Aorta (tissue), 5 donors: Measurements from ENCODE around the gene ARHGAP10. TPM values are rescaled to one million over a fixed set of nuclear protein-coding genes. Genes with fewer than 3 reads are reported as not detected.

Experiments
- ATAC-seq: fragments of 200-7000 bp; cut with Tn5 transposase; one replicate; pipeline ENCODE4 v1.9.1; 2022; ENCODE audit warnings: moderate library complexity; ENCODE audit not compliant: low FRiP score
- DNase-seq, 2 donors: peaks; one replicate each; pipeline ENCODE4 v3.0.0-alpha.2; 2020
- H3K27ac ChIP-seq, 2 donors: one replicate each; pipeline ENCODE4 v1.5.1; 2013; ENCODE audit warnings: low read length in 2 of 2, mild to moderate bottlenecking in 2 of 2, moderate library complexity in 2 of 2, control low read depth in 1 of 2, inconsistent platforms in 1 of 2, low read depth in 1 of 2
- H3K27me3 ChIP-seq, 2 donors: one replicate each; pipeline ENCODE4 v1.6.1; 2013; ENCODE audit warnings: control low read depth in 1 of 2, low read length in 1 of 2, mild to moderate bottlenecking in 1 of 2, moderate library complexity in 1 of 2; ENCODE audit not compliant: insufficient read depth in 2 of 2, control insufficient read depth in 1 of 2
- H3K36me3 ChIP-seq, 2 donors: one replicate each; pipeline ENCODE4 v1.6.1; 2013; ENCODE audit warnings: control low read depth in 1 of 2, low read length in 1 of 2, mild to moderate bottlenecking in 1 of 2; ENCODE audit not compliant: insufficient read depth in 2 of 2, control insufficient read depth in 1 of 2
- H3K4me1 ChIP-seq, 2 donors: one replicate each; pipeline ENCODE4 v1.6.1; 2013; ENCODE audit warnings: low read length in 2 of 2, control low read depth in 1 of 2, mild to moderate bottlenecking in 1 of 2, moderate library complexity in 1 of 2; ENCODE audit not compliant: insufficient read depth in 2 of 2, control insufficient read depth in 1 of 2
- H3K4me3 ChIP-seq, 2 donors: one replicate each; pipeline ENCODE4 v1.5.1; 2013; ENCODE audit warnings: low read length in 2 of 2, control low read depth in 1 of 2, mild to moderate bottlenecking in 1 of 2
- H3K9me3 ChIP-seq: one replicate; pipeline ENCODE4 v1.6.1; 2013; ENCODE audit warnings: mild to moderate bottlenecking, low read length; ENCODE audit not compliant: control insufficient read depth
- WGBS, 2 donors: extraction: QIAGEN DNeasy Blood & Tissue Kit; methylation state at CpG; one replicate each; pipeline ENCODE4 v1.1.7; 2013; 5-methylcytosine and 5-hydroxymethylcytosine counted together
- intact Hi-C, 2 donors: fragments of 100-400 bp; cut with DNase I; formaldehyde crosslinking; loops; one replicate each; pipeline versions ENCODE4 v1.14.2 to v1.15.0; 2022
- polyA plus RNA-seq, 2 donors: library from polyadenylated mRNA; stranded (reverse); fragments of 200-250 nt; gene quantifications; one replicate each; pipeline ENCODE4 v1.2.3, GENCODE V29; 2013
- total RNA-seq, 2 donors: library from RNA; stranded (reverse); fragmentation: NEBNext Ultra II Directional; extraction: Animal tissue kit (Norgen Biotek cat#: 25700); gene quantifications; one replicate each; pipeline ENCODE4 v1.2.1, GENCODE V29; 2021
- donor health status: healthy with polysubstance abuse.
- donor health status: Bipolar disorder and iron deficiency.
- donor health status: DM: no; HTN: no; CAD: no.
- donor health status: DM: no; HTN: no; CAD: no.
- donor health status: DM: yes; HTN: yes; CAD: no.

ARHGAP10 gene
- total and polyA plus RNA-seq, 4 donors: 47.3 to 94.5 (median 63.5) TPM

- Histone ChIP-seq H3K4me1 (no peaks in the 10 kb centered on the region), H3K9me3 (no peaks in the 10 kb centered on the region), H3K4me3 (no peak overlapping the region), H3K36me3 (peaks cover 3 to 18% of the 10 kb centered on the region in 2 donors), H3K27ac (no peak overlapping the region), H3K27me3 (no peaks in the 10 kb centered on the region)
- DNase-seq: no peak
- no peak for ATAC-seq
- intact Hi-C loops: no loop called here
- WGBS, 2 donors: 79 to 87% methylated on average over 6 of the region's 6 CpGs
Observed at GRCh38 chr4:148067301-148067916, 335.5 kb downstream of the ARHGAP10 start.

- Histone ChIP-seq H3K27me3 (no peaks in the 10 kb centered on the region), H3K4me3 (no peak overlapping the region), H3K36me3 (peaks cover 3 to 21% of the 10 kb centered on the region in 2 donors), H3K27ac (no peak overlapping the region), H3K9me3 (no peaks in the 10 kb centered on the region), H3K4me1 (no peaks in the 10 kb centered on the region)
- 77 to 78% methylated on average over 13 of the region's 13 CpGs for WGBS, 2 donors
- no peak for DNase-seq
- intact Hi-C loops: no loop called here
- ATAC-seq: no peak
Observed at GRCh38 chr4:148068065-148068911, 336.4 kb downstream of the ARHGAP10 start.

GRCh38 chr4:148069086-148069894 lies 337.4 kb downstream of the ARHGAP10 start:
- H3K4me3 ChIP-seq: no peak overlapping the region
- intact Hi-C loops: no loop called here
- no peaks in the 10 kb centered on the region for H3K27me3 ChIP-seq
- ATAC-seq: no peak
- WGBS, 2 donors: 93% methylated on average over 11 of the region's 11 CpGs
- no peaks in the 10 kb centered on the region for H3K4me1 ChIP-seq
- peaks cover 3 to 20% of the 10 kb centered on the region in 2 donors for H3K36me3 ChIP-seq
- no peaks in the 10 kb centered on the region for H3K9me3 ChIP-seq
- DNase-seq: no peak
- H3K27ac ChIP-seq: no peak overlapping the region

GRCh38 chr4:148069895-148070178 lies 337.9 kb downstream of the ARHGAP10 start:
- no peaks in the 10 kb centered on the region for H3K27me3 ChIP-seq
- H3K27ac ChIP-seq: no peak overlapping the region
- DNase-seq: no peak
- WGBS, 2 donors: 68 to 70% methylated on average over 3 of the region's 3 CpGs
- intact Hi-C loops: no loop called here
- H3K4me3 ChIP-seq: no peak overlapping the region
- no peaks in the 10 kb centered on the region for H3K4me1 ChIP-seq
- ATAC-seq: no peak
- H3K36me3 ChIP-seq: peaks cover 3 to 25% of the 10 kb centered on the region in 2 donors
- no peaks in the 10 kb centered on the region for H3K9me3 ChIP-seq

GRCh38 chr4:148071009-148071408 lies 339.1 kb downstream of the ARHGAP10 start:
- no peaks in the 10 kb centered on the region for H3K27me3 ChIP-seq
- no peak for DNase-seq
- no peak for ATAC-seq
- 90% methylated on average over 4 of the region's 4 CpGs for WGBS, 2 donors
- no peaks in the 10 kb centered on the region for H3K9me3 ChIP-seq
- no peak overlapping the region for H3K4me3 ChIP-seq
- peaks cover 4 to 33% of the 10 kb centered on the region in 2 donors for H3K36me3 ChIP-seq
- no peaks in the 10 kb centered on the region for H3K4me1 ChIP-seq
- H3K27ac ChIP-seq: no peak overlapping the region
- intact Hi-C loops: no loop called here

GRCh38 chr4:148072789-148073188 lies 340.9 kb downstream of the ARHGAP10 start:
- intact Hi-C loops: no loop called here
- no peaks in the 10 kb centered on the region for H3K4me1 ChIP-seq
- H3K36me3 ChIP-seq: peaks cover 6 to 34% of the 10 kb centered on the region in 2 donors

GRCh38 chr4:148073349-148073748 lies 341.5 kb downstream of the ARHGAP10 start:
- H3K4me3 ChIP-seq: no peak overlapping the region
- no peaks in the 10 kb centered on the region for H3K9me3 ChIP-seq
- H3K4me1 ChIP-seq: no peaks in the 10 kb centered on the region
- DNase-seq: no peak
- H3K27ac ChIP-seq: no peak overlapping the region
- no peak for ATAC-seq
- intact Hi-C loops: no loop called here
- peaks cover 6 to 34% of the 10 kb centered on the region in 2 donors for H3K36me3 ChIP-seq
- 95% methylated on average over 6 of the region's 6 CpGs for WGBS, 2 donors
- H3K27me3 ChIP-seq: no peaks in the 10 kb centered on the region

More at GRCh38 chr4:148072789-148073188, 340.9 kb downstream of the ARHGAP10 start:
- no peak overlapping the region for H3K4me3 ChIP-seq
- WGBS, 2 donors: 95 to 96% methylated on average over 9 of the region's 9 CpGs
- no peaks in the 10 kb centered on the region for H3K9me3 ChIP-seq
- ATAC-seq: no peak
- H3K27ac ChIP-seq: no peak overlapping the region
- no peak for DNase-seq
- no peaks in the 10 kb centered on the region for H3K27me3 ChIP-seq

- H3K9me3 ChIP-seq: no peaks in the 10 kb centered on the region
- peaks cover 6 to 34% of the 10 kb centered on the region in 2 donors for H3K36me3 ChIP-seq
- intact Hi-C loops: no loop called here
- 98% methylated on average over 5 of the region's 5 CpGs for WGBS, 2 donors
- no peak overlapping the region for H3K4me3 ChIP-seq
- ATAC-seq (no peak), DNase-seq (no peak)
- H3K27me3 ChIP-seq: no peaks in the 10 kb centered on the region
- no peaks in the 10 kb centered on the region for H3K4me1 ChIP-seq
- no peak overlapping the region for H3K27ac ChIP-seq
Observed at GRCh38 chr4:148074462-148074861, 342.6 kb downstream of the ARHGAP10 start.
